GM19035 (cell line): ENCODE measurements around the gene RIPOR2.
"Not testable (repeated sequence)": the region's sequence is repeated elsewhere in the genome, so short reads cannot be mapped to it uniquely, and the experiment has no call there.

Experiments
- ATAC-seq: cut with Tn5 transposase; IDR thresholded peaks from one replicate; pipeline ENCODE4 v1.9.1; 2021; ENCODE audit not compliant: unreplicated experiment

Gene RIPOR2

DNA sequence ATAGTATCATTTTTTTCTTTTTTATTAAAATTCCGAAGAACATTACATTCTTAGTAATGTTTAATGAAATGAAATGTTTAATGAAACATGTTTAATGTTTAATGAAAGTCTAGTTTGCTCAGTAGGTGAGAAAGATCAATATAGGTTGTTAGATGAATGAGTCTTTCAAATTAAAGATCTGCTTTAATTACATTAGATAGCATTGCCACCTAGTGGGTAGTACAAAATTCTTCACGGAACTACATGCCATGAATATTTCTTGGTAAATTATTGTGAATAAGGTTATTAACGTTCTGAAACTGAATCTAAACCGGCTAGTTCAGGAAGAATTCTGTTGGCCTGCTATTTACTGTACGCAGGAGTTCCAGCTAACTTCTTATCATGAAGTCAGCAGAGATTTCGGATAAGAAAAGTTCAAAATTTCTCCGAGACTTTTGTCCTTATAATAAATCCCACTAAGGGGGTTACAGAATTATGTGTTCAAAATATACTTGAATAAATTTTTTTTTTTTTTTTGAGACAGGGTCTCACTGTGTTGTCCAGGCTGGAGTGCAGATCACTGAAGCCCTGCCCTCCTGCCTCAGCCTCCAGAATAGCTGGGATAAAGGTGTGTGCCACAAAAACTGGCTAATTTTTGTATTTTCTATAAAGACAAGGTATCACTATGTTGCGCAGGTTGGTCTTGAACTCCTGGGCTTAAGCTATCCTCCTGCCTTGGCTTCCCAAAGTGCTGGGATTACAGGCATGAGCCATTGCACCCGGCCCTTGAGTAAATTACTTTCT, 168.9 kb downstream of the RIPOR2 start:
- ATAC-seq, result peak; percentile 67

- ATAC-seq, result not testable (repeated sequence)
These were observed 169.8 kb downstream of the RIPOR2 start for GRCh38 chr6:24765968-24766367.

DNA sequence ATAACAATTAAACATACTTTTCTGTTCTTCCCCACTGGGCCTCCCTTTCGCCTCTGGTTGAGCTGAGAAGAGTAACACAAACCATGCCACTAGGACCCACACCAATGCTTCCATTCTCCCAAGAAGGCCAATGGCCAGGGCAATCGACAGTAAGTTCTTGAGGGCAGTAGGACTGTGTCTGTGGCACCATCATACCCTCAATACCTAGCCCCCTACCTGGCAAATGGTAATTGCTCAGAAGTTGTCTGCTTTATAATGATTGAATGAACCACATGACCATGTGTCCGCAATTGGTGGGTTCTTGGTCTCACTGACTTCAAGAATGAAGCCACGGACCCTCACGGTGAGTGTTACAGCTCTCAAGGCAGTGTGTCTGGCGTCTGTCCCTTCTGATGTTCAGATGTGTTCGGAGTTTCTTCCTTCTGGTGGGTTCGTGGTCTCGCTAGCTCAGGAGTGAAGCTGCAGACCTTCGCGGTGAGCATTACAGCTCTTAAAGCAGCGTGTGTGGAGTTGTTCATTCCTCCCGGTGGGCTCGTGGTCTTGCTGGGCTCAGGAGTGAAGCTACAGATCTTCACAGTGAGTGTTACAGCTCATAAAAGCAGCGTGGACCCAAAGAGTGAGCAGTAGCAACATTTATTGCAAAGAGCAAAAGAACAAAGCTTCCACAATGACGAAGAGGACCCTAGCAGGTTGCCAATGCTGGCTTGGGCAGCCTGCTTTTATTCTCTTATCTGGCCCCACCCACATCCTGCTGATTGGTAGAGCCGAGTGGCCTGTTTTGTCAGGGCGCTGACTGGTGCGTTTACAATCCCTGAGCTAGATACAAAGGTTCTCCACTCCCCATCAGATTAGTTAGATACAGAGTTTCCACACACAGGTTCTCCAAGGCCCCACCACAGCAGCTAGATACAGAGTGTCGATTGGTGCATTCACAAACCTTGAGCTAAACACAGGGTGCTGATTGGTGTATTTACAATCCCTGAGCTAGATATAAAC, 170.6 kb downstream of the RIPOR2 start:
- not testable (repeated sequence) for ATAC-seq

DNA sequence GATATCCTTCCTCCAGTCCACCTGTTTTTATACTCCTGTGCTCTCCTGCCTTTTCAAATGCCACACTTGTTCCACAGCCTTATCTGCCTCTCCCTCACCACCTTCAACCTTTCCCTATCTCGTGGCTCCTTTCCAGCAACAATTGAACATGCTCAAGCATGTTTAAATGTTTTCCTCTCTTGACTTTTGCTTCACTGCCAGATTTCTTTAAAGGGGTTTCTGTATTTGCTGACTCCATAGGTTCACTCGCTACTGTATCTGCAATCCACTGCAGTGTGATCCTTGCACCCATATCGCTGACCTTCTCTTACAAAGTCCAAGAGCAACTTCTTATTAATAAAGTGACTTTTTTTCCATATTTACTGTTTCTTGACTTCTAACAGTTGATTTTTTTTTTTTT, 172.2 kb downstream of the RIPOR2 start:
- no peak for ATAC-seq

- ATAC-seq, result no peak
These were observed 173.9 kb downstream of the RIPOR2 start for GRCh38 chr6:24761851-24762250.

GRCh38 chr6:24761193-24761835, 174.4 kb downstream of the RIPOR2 start:
- no peak for ATAC-seq

- no peak for ATAC-seq
These were observed 175.6 kb downstream of the RIPOR2 start for GRCh38 chr6:24760210-24760609.

DNA sequence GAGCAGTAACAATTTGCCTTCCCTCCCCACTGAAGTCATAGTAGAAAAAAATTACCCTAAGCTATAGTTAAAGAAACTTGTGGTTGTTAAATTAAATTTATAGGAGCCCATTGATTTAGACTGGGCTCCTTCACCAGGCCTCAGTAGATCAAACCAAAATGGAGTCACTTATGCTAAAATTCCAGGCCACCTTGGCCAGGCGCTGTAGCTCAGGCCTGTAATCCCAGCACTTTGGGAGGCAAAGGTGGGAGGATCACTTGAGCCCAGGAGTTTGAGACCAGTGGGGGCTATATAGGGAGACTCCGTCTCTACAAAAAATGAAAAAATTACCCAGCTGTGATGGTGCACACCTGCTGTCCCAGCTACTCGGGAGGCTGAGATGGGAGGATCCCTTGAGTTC, 176.0 kb downstream of the RIPOR2 start:
- no peak for ATAC-seq

GRCh38 chr6:24757611-24758010, 178.1 kb downstream of the RIPOR2 start:
- no peak for ATAC-seq

DNA sequence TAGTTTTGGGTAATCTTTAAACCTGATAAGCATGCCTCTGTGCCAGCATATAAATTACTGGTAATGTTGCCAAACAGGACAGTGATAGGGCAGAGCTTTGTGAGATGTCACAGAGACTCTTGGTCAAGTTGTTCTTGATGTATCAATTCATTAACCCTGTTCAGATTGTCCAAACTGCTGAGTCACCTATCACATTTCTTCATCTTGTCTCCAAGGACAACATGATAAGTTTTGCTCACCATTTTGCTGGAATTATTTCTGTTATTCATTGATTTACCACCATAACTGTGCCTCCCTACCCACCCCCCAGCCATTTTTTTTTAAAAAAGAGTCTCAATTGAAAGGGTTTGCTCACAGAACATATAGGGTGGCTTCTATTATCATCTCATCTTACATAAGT, 180.5 kb downstream of the RIPOR2 start:
- ATAC-seq, result no peak

GRCh38 chr6:24754378-24754777, 181.4 kb downstream of the RIPOR2 start:
- ATAC-seq, result not testable (repeated sequence)
